GM10266 (cell line): Measurements from ENCODE around the gene HEATR5B.

Experiments used
- DNase-seq: peaks from one replicate; pipeline ENCODE4 v3.0.0; 2012; ENCODE audit errors: extremely low spot score
- TF ChIP-seq, protein P1 (sequence below): IDR thresholded peaks from 2 replicates; pipeline ENCODE4 v1.5.1; 2012; ENCODE audit warnings: mild to moderate bottlenecking, low read depth; ENCODE audit not compliant: control insufficient read depth, insufficient read depth; ENCODE audit errors: missing control alignments

HEATR5B gene

DNA sequence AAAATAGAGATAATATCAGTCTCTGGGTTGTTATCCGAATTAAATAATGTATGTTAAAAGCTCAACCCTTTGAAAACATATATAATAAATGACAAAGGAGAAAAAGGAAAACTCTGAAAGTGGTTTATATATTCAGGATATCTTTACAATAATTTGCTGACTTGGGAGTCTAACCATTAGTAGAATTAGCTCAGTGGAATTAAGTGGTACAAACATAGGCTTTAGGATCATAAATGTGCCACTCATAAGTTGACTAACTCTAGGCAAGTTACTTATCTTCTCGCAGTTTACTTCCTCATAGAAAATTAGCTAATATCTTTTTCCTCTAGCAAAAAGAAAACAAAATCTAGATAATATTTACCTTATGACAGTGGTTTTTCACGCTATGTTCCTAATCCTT is 44.6 kb downstream of the HEATR5B start:
- no peak for DNase-seq
- TF ChIP-seq, protein P1, sequence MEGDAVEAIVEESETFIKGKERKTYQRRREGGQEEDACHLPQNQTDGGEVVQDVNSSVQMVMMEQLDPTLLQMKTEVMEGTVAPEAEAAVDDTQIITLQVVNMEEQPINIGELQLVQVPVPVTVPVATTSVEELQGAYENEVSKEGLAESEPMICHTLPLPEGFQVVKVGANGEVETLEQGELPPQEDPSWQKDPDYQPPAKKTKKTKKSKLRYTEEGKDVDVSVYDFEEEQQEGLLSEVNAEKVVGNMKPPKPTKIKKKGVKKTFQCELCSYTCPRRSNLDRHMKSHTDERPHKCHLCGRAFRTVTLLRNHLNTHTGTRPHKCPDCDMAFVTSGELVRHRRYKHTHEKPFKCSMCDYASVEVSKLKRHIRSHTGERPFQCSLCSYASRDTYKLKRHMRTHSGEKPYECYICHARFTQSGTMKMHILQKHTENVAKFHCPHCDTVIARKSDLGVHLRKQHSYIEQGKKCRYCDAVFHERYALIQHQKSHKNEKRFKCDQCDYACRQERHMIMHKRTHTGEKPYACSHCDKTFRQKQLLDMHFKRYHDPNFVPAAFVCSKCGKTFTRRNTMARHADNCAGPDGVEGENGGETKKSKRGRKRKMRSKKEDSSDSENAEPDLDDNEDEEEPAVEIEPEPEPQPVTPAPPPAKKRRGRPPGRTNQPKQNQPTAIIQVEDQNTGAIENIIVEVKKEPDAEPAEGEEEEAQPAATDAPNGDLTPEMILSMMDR = no peak

DNA sequence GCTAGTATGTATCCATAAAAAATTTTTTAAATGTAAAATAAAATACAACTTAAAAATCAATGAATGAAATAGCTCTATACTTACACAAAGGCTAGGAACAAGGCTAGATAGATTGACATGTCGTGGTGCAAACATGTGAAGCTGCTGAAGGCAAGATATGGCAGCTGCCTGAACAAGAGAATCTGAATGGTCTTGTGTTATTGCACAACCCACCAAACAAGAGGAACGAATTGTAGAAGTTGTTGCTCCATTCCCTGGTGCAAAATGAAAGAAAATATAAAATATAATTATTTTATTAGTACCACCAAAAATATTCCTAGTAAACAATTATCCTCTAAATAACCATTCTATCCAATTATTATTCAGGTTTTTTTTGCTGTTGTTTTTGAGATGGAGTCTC is 46.4 kb downstream of the HEATR5B start:
- TF ChIP-seq, protein P1 = no peak
- no peak for DNase-seq

DNA sequence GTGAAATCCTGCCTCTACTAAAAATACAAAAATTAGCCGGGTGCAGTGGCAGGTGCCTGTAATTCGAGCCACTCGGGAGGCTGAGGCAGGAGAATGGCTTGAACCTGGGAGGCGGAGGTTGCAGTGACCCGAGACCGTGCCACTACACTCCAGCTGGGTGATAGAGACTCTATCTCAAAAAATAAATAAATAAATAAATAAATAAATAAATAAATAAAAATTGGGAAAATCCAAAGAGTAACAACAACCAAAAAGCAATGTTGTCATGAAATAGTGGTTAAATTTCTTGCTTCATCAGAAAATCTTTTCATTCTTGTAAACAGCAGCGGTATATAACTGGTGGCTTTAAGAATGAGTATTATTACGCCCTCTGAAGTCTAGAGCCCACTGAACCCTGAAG is 54.4 kb downstream of the HEATR5B start:
- TF ChIP-seq, protein P1 = no peak
- DNase-seq = no peak

DNA sequence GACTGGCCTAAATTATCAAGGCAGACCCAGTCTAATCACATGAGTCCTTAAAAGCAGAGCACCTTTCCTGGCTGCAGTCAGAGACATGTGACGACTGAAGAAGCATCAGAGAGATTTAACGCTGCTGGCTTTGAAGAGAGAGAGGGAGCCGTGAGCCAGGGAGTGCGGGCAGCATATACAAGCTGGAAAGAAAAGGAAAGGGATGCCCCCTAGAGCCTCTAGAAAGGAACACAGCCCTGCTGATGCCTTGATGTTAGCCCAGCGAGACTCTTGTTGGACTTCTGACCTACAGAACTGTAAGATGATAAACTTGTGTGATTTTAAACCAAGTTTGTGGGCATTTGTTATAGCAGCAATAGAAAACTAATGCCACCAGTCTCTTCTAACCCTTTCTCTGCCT is 58.1 kb downstream of the HEATR5B start:
- no peak for DNase-seq
- TF ChIP-seq, protein P1 = no peak

DNA sequence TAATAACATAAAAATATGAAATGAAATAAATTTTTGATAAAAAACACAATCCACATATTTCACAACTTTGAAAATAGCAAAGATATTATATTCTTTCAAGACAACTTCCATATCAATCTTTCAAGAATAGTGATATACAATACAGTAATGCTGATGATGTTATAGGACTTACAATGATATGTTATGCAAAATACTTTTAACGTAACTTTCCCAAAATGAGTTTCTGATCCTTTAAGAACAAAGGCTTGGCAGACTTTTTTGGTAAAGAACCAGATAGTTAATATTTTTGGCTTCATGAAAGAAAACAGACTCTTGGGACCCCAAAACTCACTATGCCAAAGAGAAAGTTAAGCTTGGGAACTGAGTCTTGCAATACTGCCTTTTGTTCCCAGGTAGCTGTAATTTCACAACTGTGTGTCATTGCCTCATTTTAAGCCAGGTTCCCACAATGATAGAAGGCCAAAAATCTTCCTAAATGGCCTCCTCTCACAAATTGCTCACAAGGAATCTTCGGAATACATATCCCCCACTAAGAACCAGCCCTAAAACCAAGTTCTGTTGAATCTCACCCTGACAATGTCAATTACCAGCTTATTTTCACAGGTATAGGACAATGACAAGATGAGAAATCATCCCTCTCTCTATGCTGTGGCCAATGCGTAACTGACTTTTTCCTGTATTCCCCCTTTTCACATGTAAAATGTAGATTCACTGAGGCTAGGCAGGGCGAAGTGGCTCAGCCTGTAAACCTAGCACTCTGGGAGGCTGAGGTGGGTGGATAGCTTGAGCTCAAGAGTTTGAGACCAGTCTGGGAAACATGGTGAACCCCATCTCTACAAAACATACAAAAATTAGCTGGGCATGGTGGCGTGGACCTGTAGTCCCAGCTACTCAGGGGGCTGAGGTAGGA is 63.0 kb downstream of the HEATR5B start:
- no peak for DNase-seq
- TF ChIP-seq, protein P1 = no peak

DNA sequence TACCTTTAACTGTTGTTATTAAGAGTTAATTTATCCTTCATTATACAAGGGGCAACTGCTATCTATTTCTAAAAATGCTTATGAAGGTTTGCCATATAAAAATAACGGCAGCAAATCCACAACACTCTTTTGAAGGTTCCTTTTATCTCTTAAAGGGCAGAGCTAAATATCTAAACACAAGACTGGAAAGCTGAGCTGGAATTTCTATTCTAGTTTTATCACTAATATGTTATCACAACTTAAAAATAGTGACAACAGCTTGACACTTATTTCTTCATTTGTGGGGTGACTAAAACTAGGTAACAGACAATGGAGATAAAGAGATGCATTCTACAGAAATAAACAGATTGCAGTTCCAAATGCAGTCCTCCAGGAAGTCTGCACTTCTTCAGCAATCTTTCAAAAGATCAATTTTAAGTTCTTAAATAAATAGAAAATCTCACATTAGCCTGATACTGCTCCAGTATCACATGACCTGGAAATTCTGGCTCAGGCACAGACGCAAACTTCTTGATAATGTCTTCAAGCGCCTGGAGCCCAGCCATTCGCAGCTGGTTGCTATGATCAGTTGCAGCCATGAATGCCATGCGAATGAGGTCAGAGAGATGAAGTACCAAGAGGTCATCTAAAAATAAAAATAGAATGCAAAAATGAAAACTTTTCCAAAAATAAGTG is 63.8 kb downstream of the HEATR5B start:
- TF ChIP-seq, protein P1 = no peak
- no peak for DNase-seq

DNA sequence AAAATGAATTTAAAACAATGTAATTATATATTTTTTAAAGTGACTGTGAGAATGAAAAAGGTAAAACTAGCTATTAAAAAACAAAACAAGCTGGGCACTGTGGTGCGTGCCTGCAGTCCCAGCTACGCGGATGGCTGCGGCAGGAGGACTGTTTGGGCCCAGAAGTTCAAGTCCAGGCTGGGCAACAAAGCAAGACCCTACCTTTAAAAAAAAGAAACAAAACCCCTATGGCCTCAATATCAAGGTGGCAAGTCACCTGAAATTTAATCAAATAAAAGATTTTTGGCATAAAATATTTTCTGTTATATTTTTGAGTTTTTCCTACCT is 70.9 kb downstream of the HEATR5B start:
- TF ChIP-seq, protein P1 = no peak
- DNase-seq = no peak
